Endothelial cell of umbilical vein (primary cell): Measurements from ENCODE around the gene CHD5. TPM values are rescaled to one million over a fixed set of nuclear protein-coding genes. Genes with fewer than 3 reads are reported as not detected.

Source experiments
- BruUV-seq: library from RNA; stranded (reverse); fragments of 400-500 nt; replicated peaks from 2 replicates; lab custom pipeline; 2021; lab: Mats Ljungman, UMichigan
- CTCF ChIA-PET: fragments of 300-600, 350-600 bp; sonication (Branson Sonifier 250); formaldehyde crosslinking; loops from one replicate; lab custom pipeline; 2021; ENCODE audit warnings: antibody characterized with exemption, inconsistent platforms; lab: Charles Lee
- POLR2A ChIA-PET: fragments of 300-600, 350-600 bp; sonication (Branson Sonifier 250); formaldehyde crosslinking; loops from one replicate; lab custom pipeline; 2021; ENCODE audit warnings: antibody characterized with exemption, inconsistent platforms; lab: Charles Lee
- DNase-seq: peaks from one replicate; pipeline ENCODE4 v3.0.0-alpha.2; 2011; ENCODE audit warnings: low read depth, low spot score
- FAIRE-seq: peaks from 2 replicates; lab custom pipeline; 2011; peaks lifted over from hg19 to GRCh38; lab: Jason Lieb, UNC
- H2AFZ ChIP-seq: 2 replicates; pipeline ENCODE4 v1.6.0; 2012; ENCODE audit warnings: low read depth, low read length, control low read depth, inconsistent platforms
- H3K27ac ChIP-seq: 2 replicates; pipeline ENCODE4 v1.5.1; 2011; ENCODE audit warnings: low read depth, mild to moderate bottlenecking, control low read depth, low read length, moderate library complexity; ENCODE audit not compliant: insufficient read depth
- H3K27me3 ChIP-seq, 2 experiments: 2 replicates each; pipeline versions ENCODE4 v1.6.0 to v1.6.1; 2011; ENCODE audit warnings: low read length in 2 of 2, mixed read lengths in 1 of 2; ENCODE audit not compliant: control insufficient read depth in 2 of 2, insufficient read depth in 2 of 2
- H3K36me3 ChIP-seq, 2 experiments: 2 replicates in 1 of 2; 3 replicates in 1 of 2; pipeline ENCODE4 v1.5.1; 2011; ENCODE audit warnings: low read length in 2 of 2, mild to moderate bottlenecking in 1 of 2, moderate library complexity in 1 of 2; ENCODE audit not compliant: control insufficient read depth in 2 of 2, insufficient read depth in 2 of 2; ENCODE audit errors: extremely low read depth in 1 of 2
- H3K4me1 ChIP-seq: 3 replicates; pipeline ENCODE4 v1.5.1; 2011; ENCODE audit warnings: mild to moderate bottlenecking, low read length; ENCODE audit not compliant: control insufficient read depth, insufficient read depth; ENCODE audit errors: extremely low read depth
- H3K4me2 ChIP-seq: 2 replicates; pipeline ENCODE4 v1.6.1; 2011; ENCODE audit warnings: low read length, control low read depth, mixed read lengths; ENCODE audit not compliant: insufficient read depth
- H3K4me3 ChIP-seq, 3 experiments: fragments of 200-600 bp in 1 of 3; sonication (generic), shearing (Covaris generic) in 1 of 3; replicated peaks in 1 of 3; 2 replicates each; pipeline ENCODE4 v1.5.1; 2011 to 2016; ENCODE audit warnings: control low read depth in 3 of 3, low read length in 3 of 3, mild to moderate bottlenecking in 2 of 3, inconsistent platforms in 1 of 3, low read depth in 1 of 3, moderate library complexity in 1 of 3; ENCODE audit not compliant: insufficient read depth in 1 of 3
- H3K79me2 ChIP-seq: 2 replicates; pipeline ENCODE4 v1.6.0; 2012; ENCODE audit warnings: low read length, inconsistent platforms; ENCODE audit not compliant: control insufficient read depth, insufficient read depth
- H3K9ac ChIP-seq: replicated peaks from 2 replicates; pipeline ENCODE3; 2011; ENCODE audit warnings: low read length, control low read depth; ENCODE audit not compliant: insufficient read depth; ENCODE audit errors: extremely low read depth
- H3K9me1 ChIP-seq: replicated peaks from 3 replicates; pipeline ENCODE4 v1.6.0; 2011; ENCODE audit warnings: mild to moderate bottlenecking, low read length; ENCODE audit not compliant: control insufficient read depth, insufficient read depth; ENCODE audit errors: extremely low read depth
- H3K9me3 ChIP-seq: replicated peaks from 2 replicates; pipeline ENCODE4 v1.5.1; 2012; ENCODE audit warnings: low read length, inconsistent platforms; ENCODE audit not compliant: control insufficient read depth, insufficient read depth
- H4K20me1 ChIP-seq: replicated peaks from 2 replicates; pipeline ENCODE3; 2011; ENCODE audit warnings: mild to moderate bottlenecking, low read length; ENCODE audit not compliant: control insufficient read depth, insufficient read depth; ENCODE audit errors: extremely low read depth
- EZH2 ChIP-seq: IDR thresholded peaks from 2 replicates; pipeline ENCODE4 v1.6.1; 2012; ENCODE audit warnings: borderline replicate concordance, low read depth, mild to moderate bottlenecking, moderate library complexity, low read length, inconsistent platforms; ENCODE audit not compliant: severe bottlenecking
- FOS ChIP-seq: IDR thresholded peaks from 2 replicates; pipeline ENCODE4 v1.6.1; 2011; ENCODE audit warnings: mild to moderate bottlenecking, low read length, moderate library complexity, borderline replicate concordance; ENCODE audit not compliant: insufficient read depth
- GATA2 ChIP-seq: IDR thresholded peaks from 2 replicates; pipeline ENCODE4 v1.7.0; 2011; ENCODE audit warnings: low read depth, mild to moderate bottlenecking, moderate library complexity, mixed read lengths, low read length; ENCODE audit not compliant: insufficient read length, insufficient read depth
- JUN ChIP-seq: IDR thresholded peaks from 2 replicates; pipeline ENCODE4 v1.6.1; 2011; ENCODE audit warnings: borderline replicate concordance, low read depth; ENCODE audit not compliant: insufficient read length, insufficient read depth
- MYC ChIP-seq: IDR thresholded peaks from one replicate; pipeline ENCODE4 v1.6.1; 2011; ENCODE audit warnings: mild to moderate bottlenecking, low read depth, low read length
- POLR2A ChIP-seq: IDR thresholded peaks from 2 replicates; pipeline ENCODE4 v1.6.1; 2012; ENCODE audit warnings: low read depth, mild to moderate bottlenecking, control low read depth, low read length
- POLR2AphosphoS5 ChIP-seq: IDR thresholded peaks from 2 replicates; pipeline ENCODE4 v1.6.1; 2012; ENCODE audit warnings: low read depth, mild to moderate bottlenecking, control low read depth, low read length, moderate library complexity; ENCODE audit not compliant: insufficient read depth
- dilution Hi-C: fragments of 300-500 bp; cut with MboI; formaldehyde crosslinking; loops from one replicate; pipeline ENCODE4 v1.15.0; 2019; ENCODE audit warnings: low sequenced_read_pairs; ENCODE audit not compliant: extremely low pct_ligation_motif_present
- intact Hi-C: fragments of 100-400 bp; cut with micrococcal nuclease; formaldehyde crosslinking; loops from one replicate; pipeline ENCODE4 v1.10.0; 2022
- polyA plus RNA-seq, 4 experiments: library from polyadenylated mRNA; depleted of rRNA in 3 of 4; stranded (reverse) in 3 of 4; unstranded in 1 of 4; fragments of >200 nt; gene quantifications; 2 replicates each; pipeline versions ENCODE4 v1.2.1 to v1.2.3, GENCODE V29; 2011 to 2012; ENCODE audit warnings: missing spikeins in 1 of 4
- total RNA-seq: library from RNA; stranded (reverse); gene quantifications from 2 replicates; pipeline ENCODE4 v1.2.3, GENCODE V29; 2021
- TF ChIP-seq, protein P1 (sequence below): IDR thresholded peaks from 2 replicates; pipeline ENCODE4 v1.6.1; 2011; ENCODE audit not compliant: insufficient read depth, insufficient read length
- TF ChIP-seq, protein P2 (sequence below), 2 donors: IDR thresholded peaks; 1 replicate in 1 of 2; 2 replicates in 1 of 2; pipeline ENCODE4 v1.5.1; 2011; ENCODE audit warnings: low read length in 2 of 2, mild to moderate bottlenecking in 2 of 2, moderate library complexity in 2 of 2, control low read depth in 1 of 2, inconsistent platforms in 1 of 2, low read depth in 1 of 2; ENCODE audit not compliant: insufficient read depth in 1 of 2; ENCODE audit errors: extremely low read depth in 1 of 2

Gene CHD5
- total and polyA plus RNA-seq, 2 donors (not counting 3 experiments of a cell fraction or from before 2014, with no cell fraction given), result 0.04 to 0.11 TPM

DNA sequence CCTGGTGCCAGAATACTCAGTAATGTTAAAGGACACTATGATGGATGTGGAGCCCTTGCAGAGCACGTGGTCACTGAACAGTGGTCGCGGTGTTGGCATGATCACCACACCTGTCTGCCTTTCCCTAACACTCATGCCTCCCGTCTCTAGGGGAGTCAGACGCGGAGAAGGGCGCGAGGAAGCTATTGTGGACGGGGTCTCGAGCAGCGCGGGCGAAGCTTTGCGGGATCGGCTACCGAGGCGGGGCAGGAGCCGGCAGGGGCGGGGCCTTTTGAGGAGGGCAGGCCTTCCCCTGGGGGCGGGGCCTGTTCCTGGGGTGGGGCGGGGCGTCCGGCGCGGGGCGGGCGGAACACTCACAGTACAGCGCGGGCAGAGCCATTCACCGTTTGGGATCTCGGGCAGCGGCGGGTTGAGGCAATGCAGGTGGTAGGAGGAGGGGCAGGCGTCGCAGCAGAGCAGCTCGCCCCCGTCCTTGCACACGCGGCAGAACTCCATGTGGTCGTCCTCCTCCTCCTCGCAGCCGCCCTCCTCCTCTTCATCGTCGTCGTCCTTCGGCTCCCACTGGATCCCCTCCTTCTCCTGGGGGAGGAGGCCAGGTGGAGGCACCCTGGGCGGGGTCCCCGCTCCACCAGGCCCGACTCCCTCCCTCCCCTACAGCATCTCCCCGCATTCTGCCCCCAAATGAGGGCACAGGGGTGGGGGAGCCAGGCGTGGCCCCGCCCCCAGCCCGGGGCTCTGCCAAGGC lies 31.5 kb downstream of the CHD5 start:
- Histone ChIP-seq H3K27me3 (peaks cover 0 to 2% of the 10 kb centered on the region in 2 experiments), H4K20me1 (no peaks in the 10 kb centered on the region), H2AFZ (peak overlapping the region; percentile 20), H3K79me2 (no peaks in the 10 kb centered on the region), H3K4me3 (no peak overlapping the region), H3K27ac (no peak overlapping the region), H3K9ac (no peak overlapping the region), H3K36me3 (no peaks in the 10 kb centered on the region), H3K9me1 (no peaks in the 10 kb centered on the region), H3K9me3 (no peaks in the 10 kb centered on the region), H3K4me2 (no peak overlapping the region), H3K4me1 (no peaks in the 10 kb centered on the region)
- no peak for TF ChIP-seq FOS
- TF ChIP-seq, protein P1, sequence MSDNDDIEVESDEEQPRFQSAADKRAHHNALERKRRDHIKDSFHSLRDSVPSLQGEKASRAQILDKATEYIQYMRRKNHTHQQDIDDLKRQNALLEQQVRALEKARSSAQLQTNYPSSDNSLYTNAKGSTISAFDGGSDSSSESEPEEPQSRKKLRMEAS, result peak; percentile 30
- FAIRE-seq (no peak), DNase-seq (peak; percentile 33)
- dilution Hi-C loops (no loop called here), intact Hi-C loops (loop anchor here (1.0 kb wide), 1 partner anchor 21 kb away; no protein-coding TSS in a partner anchor)
- POLR2A ChIA-PET, result no interaction called here
- BruUV-seq, result no TSS peak
- CTCF ChIA-PET, result interaction anchor here (0.6 to 1.5 kb wide), 3 partner anchors 10 to 50 kb away, joined by 3 to 4 read pairs (median 4); no protein-coding TSS in a partner anchor

DNA sequence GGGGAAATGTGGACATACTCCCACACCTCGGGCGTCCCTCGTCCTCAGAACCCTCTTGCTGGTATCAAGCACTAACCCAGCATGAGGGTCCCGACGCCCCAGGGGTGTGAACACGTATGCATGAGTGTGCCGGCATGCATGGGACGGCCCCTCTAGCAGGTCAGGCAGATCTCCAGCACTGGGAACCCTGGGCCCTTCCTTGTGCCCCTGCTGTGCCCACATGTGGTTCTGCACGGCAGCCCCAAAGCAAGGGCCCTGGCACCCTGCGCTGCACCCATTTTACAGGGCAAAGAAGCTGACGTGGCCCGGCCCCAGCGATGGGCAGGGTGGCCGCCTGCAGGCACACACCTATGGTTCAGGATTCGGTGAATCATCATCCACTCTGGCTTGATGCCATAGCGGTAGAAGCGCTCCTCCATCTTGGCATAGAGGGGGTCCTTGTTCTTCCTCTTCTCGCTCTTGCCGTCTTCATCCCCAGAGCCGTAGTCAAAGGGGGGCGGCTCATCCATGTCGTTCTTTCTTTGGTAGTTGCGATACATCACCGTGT lies 34.2 kb downstream of the CHD5 start:
- Histone ChIP-seq H3K36me3 (no peaks in the 10 kb centered on the region), H3K4me2 (no peak overlapping the region), H3K27ac (no peak overlapping the region), H3K9ac (no peak overlapping the region), H3K9me1 (no peaks in the 10 kb centered on the region), H3K9me3 (no peaks in the 10 kb centered on the region), H3K4me3 (no peak overlapping the region), H4K20me1 (no peaks in the 10 kb centered on the region), H3K79me2 (no peaks in the 10 kb centered on the region), H3K4me1 (no peaks in the 10 kb centered on the region), H3K27me3 (peaks cover 0 to 2% of the 10 kb centered on the region in 2 experiments), H2AFZ (no peak overlapping the region)
- dilution Hi-C loops (no loop called here), intact Hi-C loops (no loop called here)
- no TSS peak for BruUV-seq
- CTCF ChIA-PET, result interaction anchor here (0.9 to 1.6 kb wide), 2 partner anchors 15 to 40 kb away, joined by 3 to 4 read pairs; no protein-coding TSS in a partner anchor
- POLR2A ChIA-PET, result no interaction called here
- FAIRE-seq (no peak), DNase-seq (no peak)
- TF ChIP-seq POLR2AphosphoS5 (no peak), MYC (no peak), GATA2 (no peak), EZH2 (no peak), POLR2A (no peak), FOS (no peak), JUN (no peak)
- TF ChIP-seq, protein P1, result no peak
- TF ChIP-seq, protein P2, sequence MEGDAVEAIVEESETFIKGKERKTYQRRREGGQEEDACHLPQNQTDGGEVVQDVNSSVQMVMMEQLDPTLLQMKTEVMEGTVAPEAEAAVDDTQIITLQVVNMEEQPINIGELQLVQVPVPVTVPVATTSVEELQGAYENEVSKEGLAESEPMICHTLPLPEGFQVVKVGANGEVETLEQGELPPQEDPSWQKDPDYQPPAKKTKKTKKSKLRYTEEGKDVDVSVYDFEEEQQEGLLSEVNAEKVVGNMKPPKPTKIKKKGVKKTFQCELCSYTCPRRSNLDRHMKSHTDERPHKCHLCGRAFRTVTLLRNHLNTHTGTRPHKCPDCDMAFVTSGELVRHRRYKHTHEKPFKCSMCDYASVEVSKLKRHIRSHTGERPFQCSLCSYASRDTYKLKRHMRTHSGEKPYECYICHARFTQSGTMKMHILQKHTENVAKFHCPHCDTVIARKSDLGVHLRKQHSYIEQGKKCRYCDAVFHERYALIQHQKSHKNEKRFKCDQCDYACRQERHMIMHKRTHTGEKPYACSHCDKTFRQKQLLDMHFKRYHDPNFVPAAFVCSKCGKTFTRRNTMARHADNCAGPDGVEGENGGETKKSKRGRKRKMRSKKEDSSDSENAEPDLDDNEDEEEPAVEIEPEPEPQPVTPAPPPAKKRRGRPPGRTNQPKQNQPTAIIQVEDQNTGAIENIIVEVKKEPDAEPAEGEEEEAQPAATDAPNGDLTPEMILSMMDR (IDR thresholded peaks at IDR 0.05; ENCODE audit: extremely low read depth in 1 of 2, insufficient read depth in 1 of 2, low read depth in 1 of 2, low read length in 2 of 2), result no peak
